IPS-18c (cell line): Measurements from ENCODE around the gene SORBS1.

Experiments used
- H3K4me3 ChIP-seq: 2 replicates; pipeline ENCODE4 v1.7.0; 2013; ENCODE audit warnings: low read depth, mild to moderate bottlenecking, low read length, moderate library complexity; ENCODE audit not compliant: insufficient read depth
- H3K9me3 ChIP-seq: one replicate; pipeline ENCODE4 v1.6.1; 2013; ENCODE audit warnings: mild to moderate bottlenecking, low read length, moderate library complexity; ENCODE audit not compliant: control insufficient read depth, insufficient read depth

SORBS1 gene

GRCh38 chr10:95506056-95506737 is 55.0 kb downstream of the SORBS1 start:
- Histone ChIP-seq H3K4me3 (no peak overlapping the region), H3K9me3 (no peaks in the 10 kb centered on the region)

- Histone ChIP-seq H3K4me3 (no peak overlapping the region), H3K9me3 (no peaks in the 10 kb centered on the region)
Observed at GRCh38 chr10:95505641-95506040, 55.5 kb downstream of the SORBS1 start.

- no peak overlapping the region for H3K4me3 ChIP-seq
- H3K9me3 ChIP-seq = no peaks in the 10 kb centered on the region
Observed at GRCh38 chr10:95505084-95505610, 56.0 kb downstream of the SORBS1 start.

GRCh38 chr10:95504246-95504691 is 56.9 kb downstream of the SORBS1 start:
- Histone ChIP-seq H3K4me3 (no peak overlapping the region), H3K9me3 (no peaks in the 10 kb centered on the region)

GRCh38 chr10:95503526-95503925 is 57.6 kb downstream of the SORBS1 start:
- Histone ChIP-seq H3K9me3 (no peaks in the 10 kb centered on the region), H3K4me3 (no peak overlapping the region)

- no peak overlapping the region for H3K4me3 ChIP-seq
Observed at GRCh38 chr10:95503001-95503400, 58.2 kb downstream of the SORBS1 start.

GRCh38 chr10:95502377-95502776 is 58.8 kb downstream of the SORBS1 start:
- H3K4me3 ChIP-seq = no peak overlapping the region
- H3K9me3 ChIP-seq = no peaks in the 10 kb centered on the region

More at GRCh38 chr10:95503001-95503400, 58.2 kb downstream of the SORBS1 start:
- no peaks in the 10 kb centered on the region for H3K9me3 ChIP-seq

- no peaks in the 10 kb centered on the region for H3K9me3 ChIP-seq
- no peak overlapping the region for H3K4me3 ChIP-seq
Observed at GRCh38 chr10:95501203-95502094, 59.7 kb downstream of the SORBS1 start.

GRCh38 chr10:95500649-95501048 is 60.5 kb downstream of the SORBS1 start:
- H3K9me3 ChIP-seq = no peaks in the 10 kb centered on the region
- H3K4me3 ChIP-seq = no peak overlapping the region

- Histone ChIP-seq H3K9me3 (no peaks in the 10 kb centered on the region), H3K4me3 (no peak overlapping the region)
Observed at GRCh38 chr10:95500097-95500496, 61.1 kb downstream of the SORBS1 start.

- no peak overlapping the region for H3K4me3 ChIP-seq
Observed at GRCh38 chr10:95499482-95499989, 61.6 kb downstream of the SORBS1 start.

GRCh38 chr10:95496951-95497350 is 64.2 kb downstream of the SORBS1 start:
- H3K4me3 ChIP-seq = no peak overlapping the region
- H3K9me3 ChIP-seq = no peaks in the 10 kb centered on the region

More at GRCh38 chr10:95499482-95499989, 61.6 kb downstream of the SORBS1 start:
- no peaks in the 10 kb centered on the region for H3K9me3 ChIP-seq

GRCh38 chr10:95496246-95496911 is 64.8 kb downstream of the SORBS1 start:
- H3K9me3 ChIP-seq = no peaks in the 10 kb centered on the region
- no peak overlapping the region for H3K4me3 ChIP-seq

- no peak overlapping the region for H3K4me3 ChIP-seq
- no peaks in the 10 kb centered on the region for H3K9me3 ChIP-seq
Observed at GRCh38 chr10:95493862-95494261, 67.3 kb downstream of the SORBS1 start.

- Histone ChIP-seq H3K9me3 (no peaks in the 10 kb centered on the region), H3K4me3 (no peak overlapping the region)
Observed at GRCh38 chr10:95487994-95488393, 73.2 kb downstream of the SORBS1 start.

- Histone ChIP-seq H3K9me3 (no peaks in the 10 kb centered on the region), H3K4me3 (no peak overlapping the region)
Observed at GRCh38 chr10:95485056-95485844, 75.9 kb downstream of the SORBS1 start.
